Dermis blood vessel endothelial cell (primary cell): ENCODE data around the gene GINS3. TPM values are rescaled to one million over a fixed set of nuclear protein-coding genes. Genes with fewer than 3 reads are reported as not detected.

ENCODE experiments used
- DNase-seq: peaks from one replicate; pipeline ENCODE4 v3.0.0; 2010
- total RNA-seq: library from RNA; depleted of rRNA; stranded (reverse); fragments of >200 nt; gene quantifications from 2 replicates; pipeline ENCODE4 v1.2.3, GENCODE V29; 2014

GINS3 gene
- total RNA-seq, 1 donor from 2014 or later: 7.8 TPM

GRCh38 chr16:58425756-58426494, 33.7 kb downstream of the GINS3 start:
- no peak for DNase-seq

DNA sequence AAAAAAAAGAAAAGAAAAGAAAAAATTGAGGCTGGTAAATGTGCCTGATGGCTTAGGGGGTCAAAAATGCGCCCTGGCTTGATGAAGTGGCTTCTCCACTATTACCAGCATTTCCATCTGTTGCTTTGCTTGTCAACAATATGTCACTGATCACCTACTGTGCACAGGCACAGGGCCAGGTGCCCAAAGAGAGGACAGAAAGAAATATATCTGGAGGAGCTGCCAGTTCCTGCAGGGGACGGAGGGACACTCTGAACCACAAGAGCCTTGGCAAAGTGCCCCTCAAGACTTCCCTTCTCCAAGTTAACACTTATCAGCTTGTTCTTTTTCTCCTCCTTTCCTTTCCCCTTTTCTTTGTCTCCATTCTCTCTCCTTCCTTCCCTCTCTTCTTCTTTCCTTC, 34.7 kb downstream of the GINS3 start:
- no peak for DNase-seq

- no peak for DNase-seq
Observed at GRCh38 chr16:58428621-58429542, 36.6 kb downstream of the GINS3 start.

- no peak for DNase-seq
Observed at GRCh38 chr16:58430718-58431117, 38.4 kb downstream of the GINS3 start.

DNA sequence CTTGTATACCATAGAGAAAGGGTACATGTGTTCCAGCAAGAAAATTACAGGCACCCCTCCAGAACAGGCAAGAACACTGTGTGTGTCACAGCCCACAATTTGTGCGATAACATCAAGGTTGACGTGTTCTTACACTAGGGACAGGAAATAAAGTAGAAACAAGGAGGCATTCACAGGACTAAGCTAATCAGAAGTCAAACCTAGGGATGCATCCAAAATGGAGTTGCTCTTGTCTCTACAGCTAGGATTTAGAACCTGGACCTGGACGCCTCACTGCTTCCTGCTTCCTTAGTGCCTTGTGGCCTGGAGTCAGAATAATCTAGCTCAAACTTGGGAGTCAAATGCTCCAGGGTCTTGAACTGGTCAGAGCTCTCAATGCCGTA, 41.3 kb downstream of the GINS3 start:
- DNase-seq: no peak

GRCh38 chr16:58435779-58436178, 43.5 kb downstream of the GINS3 start:
- no peak for DNase-seq

- DNase-seq: no peak
Observed at GRCh38 chr16:58440131-58440530, 47.9 kb downstream of the GINS3 start.

DNA sequence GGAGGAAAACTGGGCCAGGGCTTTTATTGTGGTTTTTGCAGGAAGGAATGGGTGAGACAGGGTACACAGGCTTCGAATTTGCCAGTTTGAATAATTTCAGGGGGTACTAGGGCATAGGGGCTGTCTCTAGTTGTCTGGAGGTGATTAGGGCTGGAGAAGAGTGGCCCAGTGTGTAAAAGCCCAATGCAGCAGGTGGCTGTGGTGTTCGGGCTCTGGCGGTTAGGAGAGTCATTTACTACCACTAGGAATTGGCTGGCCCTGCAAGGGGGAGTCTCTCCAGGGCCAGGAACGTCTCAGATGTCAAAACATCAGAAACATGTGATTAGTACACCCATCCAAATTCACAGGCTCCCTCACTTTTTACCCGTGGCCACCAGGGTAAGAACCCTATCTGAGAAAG, 50.3 kb downstream of the GINS3 start:
- DNase-seq: no peak

- no peak for DNase-seq
Observed at GRCh38 chr16:58443783-58444182, 51.5 kb downstream of the GINS3 start.

DNA sequence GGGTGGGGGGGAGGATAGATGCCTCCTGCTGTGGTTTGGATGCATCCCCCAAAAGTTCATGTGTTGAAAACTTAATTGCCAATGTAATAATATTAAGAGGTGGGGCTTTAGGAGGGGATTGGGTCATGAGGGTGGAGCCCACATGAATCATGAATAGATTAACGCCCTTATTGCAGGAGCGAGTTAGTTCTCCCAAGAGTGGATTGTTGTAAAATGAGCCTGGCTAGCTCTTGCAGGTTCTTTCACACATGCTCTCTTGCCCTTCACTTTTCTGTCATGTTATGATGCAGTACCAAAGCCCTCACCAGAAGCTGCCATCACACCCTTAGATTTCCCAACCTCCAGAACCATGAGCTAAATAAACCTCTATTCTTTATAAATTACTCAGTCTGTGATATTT, 52.0 kb downstream of the GINS3 start:
- no peak for DNase-seq

- DNase-seq: peak; percentile 30
Observed at GRCh38 chr16:58448890-58449289, 56.6 kb downstream of the GINS3 start.

DNA sequence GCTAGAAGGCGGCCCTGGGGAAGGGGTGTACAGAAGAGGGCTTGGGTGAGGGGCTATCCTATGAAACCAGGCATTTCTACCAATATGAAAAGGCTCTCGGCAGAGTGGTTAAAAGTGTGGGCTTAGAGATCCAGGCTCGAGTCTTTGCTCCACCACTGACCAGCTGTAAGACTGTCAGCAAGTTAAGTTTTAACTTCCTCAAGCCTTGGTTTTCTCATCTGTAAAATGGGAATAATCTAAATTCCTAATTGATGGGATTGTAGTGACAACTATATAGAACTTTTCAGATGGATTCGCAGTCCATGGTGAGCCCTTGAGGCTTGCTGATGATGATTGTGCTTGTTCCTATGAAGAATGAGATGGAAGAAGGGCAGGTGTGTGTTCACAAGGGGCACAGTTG, 57.0 kb downstream of the GINS3 start:
- no peak for DNase-seq

- DNase-seq: no peak
Observed at GRCh38 chr16:58449768-58450167, 57.5 kb downstream of the GINS3 start.

DNA sequence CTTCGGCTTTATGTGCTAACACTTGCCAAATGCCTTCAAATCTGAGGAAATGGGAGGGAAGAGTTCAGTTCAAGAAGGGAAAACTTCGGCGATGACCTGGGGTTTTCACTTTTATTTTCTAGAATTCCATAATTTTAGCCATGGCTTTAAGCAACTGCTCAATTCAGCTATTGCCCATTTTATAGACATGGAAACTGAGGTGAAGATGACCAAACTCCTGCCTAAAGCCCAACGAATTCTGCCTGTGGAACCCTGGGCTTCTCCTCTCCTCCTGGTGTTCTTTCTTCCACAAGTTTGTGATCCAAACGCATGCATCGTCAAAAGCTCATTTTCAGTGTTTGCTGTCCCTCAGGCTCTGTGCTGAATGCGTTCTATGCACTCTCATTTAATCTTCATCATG, 58.3 kb downstream of the GINS3 start:
- DNase-seq: no peak

- no peak for DNase-seq
Observed at GRCh38 chr16:58451265-58451689, 59.0 kb downstream of the GINS3 start.

GRCh38 chr16:58451945-58452401, 59.7 kb downstream of the GINS3 start:
- peak; percentile 53 for DNase-seq

GRCh38 chr16:58452640-58453039, 60.4 kb downstream of the GINS3 start:
- DNase-seq: no peak

- no peak for DNase-seq
Observed at GRCh38 chr16:58454178-58454577, 61.9 kb downstream of the GINS3 start.

DNA sequence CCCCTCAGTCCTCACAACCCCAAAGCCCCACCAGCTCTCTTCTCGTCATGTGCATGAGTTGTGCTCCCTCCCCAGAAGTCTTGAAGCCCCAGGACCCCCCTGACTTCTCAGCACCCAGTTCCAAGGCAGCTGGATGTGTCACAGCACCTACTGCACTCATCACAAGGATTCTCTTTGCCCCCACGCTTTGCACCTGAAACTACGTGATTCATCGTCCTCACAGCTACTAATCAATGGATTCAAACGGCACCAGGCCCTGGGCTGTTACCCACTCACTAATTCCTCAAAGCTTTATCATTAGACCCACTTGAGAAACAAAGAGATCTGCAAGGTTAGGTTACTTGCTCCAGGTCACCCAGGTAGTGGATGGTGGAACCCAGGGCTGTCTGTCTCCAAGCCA, 62.6 kb downstream of the GINS3 start:
- no peak for DNase-seq
